Suprapubic skin (tissue), 4 donors: ENCODE data around the gene RHBDL3. TPM values are rescaled to one million over a fixed set of nuclear protein-coding genes. Genes with fewer than 3 reads are reported as not detected.

ENCODE experiments used
- DNase-seq, 2 donors: peaks; one replicate each; pipeline ENCODE4 v3.0.0-alpha.2; 2019; ENCODE audit warnings: low spot score in 2 of 2
- H3K27ac ChIP-seq: fragments of 200-600 bp; sonication (generic); one replicate; pipeline ENCODE4 v1.5.1; 2019
- H3K27me3 ChIP-seq: fragments of 200-600 bp; sonication (generic); one replicate; pipeline ENCODE4 v1.5.1; 2019
- H3K36me3 ChIP-seq: fragments of 200-600 bp; sonication (generic); one replicate; pipeline ENCODE4 v1.5.1; 2019
- H3K4me1 ChIP-seq: fragments of 200-600 bp; sonication (generic); one replicate; pipeline ENCODE4 v1.5.1; 2019
- H3K4me3 ChIP-seq: fragments of 200-600 bp; sonication (generic); one replicate; pipeline ENCODE4 v1.5.1; 2019; ENCODE audit warnings: mild to moderate bottlenecking
- H3K9me3 ChIP-seq: fragments of 200-600 bp; sonication (generic); one replicate; pipeline ENCODE4 v1.5.1; 2019
- CTCF ChIP-seq, 2 donors: fragments of 200-600 bp in 1 of 2; fragments of 450-650 bp in 1 of 2; sonication (generic) in 1 of 2; IDR thresholded peaks; one replicate each; pipeline ENCODE4 v1.5.1; 2016 to 2019; ENCODE audit warnings: antibody characterized with exemption in 2 of 2, mild to moderate bottlenecking in 1 of 2, moderate library complexity in 1 of 2
- EP300 ChIP-seq: sonication (generic); formaldehyde crosslinking; IDR thresholded peaks from one replicate; pipeline ENCODE4 v1.6.1; 2017; ENCODE audit warnings: antibody characterized with exemption
- POLR2A ChIP-seq, 2 donors: fragments of 450-650 bp; IDR thresholded peaks; one replicate each; pipeline ENCODE4 v1.6.1; 2017; ENCODE audit warnings: antibody characterized with exemption in 2 of 2, mild to moderate bottlenecking in 2 of 2, moderate library complexity in 2 of 2
- POLR2AphosphoS5 ChIP-seq, 3 donors: sonication (generic); formaldehyde crosslinking; IDR thresholded peaks; one replicate each; pipeline ENCODE4 v1.6.1; 2017; ENCODE audit warnings: antibody characterized with exemption in 3 of 3
- WGBS: methylation state at CpG from one replicate; pipeline ENCODE4 v1.1.5; 2018; 5-methylcytosine and 5-hydroxymethylcytosine counted together
- total RNA-seq, 4 donors: library from RNA; depleted of rRNA; stranded (reverse); fragments of >200 nt; gene quantifications; one replicate each; pipeline ENCODE4 v1.1.0, GENCODE V29; 2016

RHBDL3 gene
- total RNA-seq, 4 donors from 2014 or later = 0.31 to 1.7 (median 0.34) TPM; not detected in 1

- Histone ChIP-seq H3K4me3 (no peak overlapping the region), H3K27me3 (no peaks in the 10 kb centered on the region), H3K27ac (no peak overlapping the region), H3K36me3 (no peaks in the 10 kb centered on the region), H3K9me3 (no peaks in the 10 kb centered on the region), H3K4me1 (no peaks in the 10 kb centered on the region)
- WGBS = 52% methylated on average over 13 of the region's 13 CpGs
- DNase-seq = no peak
- no peak for TF ChIP-seq CTCF (IDR thresholded peaks at IDR 0.05)
These were observed 33.3 kb downstream of the RHBDL3 start for GRCh38 chr17:32298721-32299579.

GRCh38 chr17:32299580-32300164 lies 34.0 kb downstream of the RHBDL3 start:
- WGBS = 92% methylated on average over 4 of the region's 7 CpGs
- H3K4me1 ChIP-seq = no peaks in the 10 kb centered on the region
- no peak for DNase-seq
- no peak overlapping the region for H3K27ac ChIP-seq
- TF ChIP-seq POLR2A (IDR thresholded peaks at IDR 0.05) (no peak), POLR2AphosphoS5 (IDR thresholded peaks at IDR 0.05) (no peak), EP300 (no peak), CTCF (IDR thresholded peaks at IDR 0.05) (no peak)
- no peaks in the 10 kb centered on the region for H3K36me3 ChIP-seq
- H3K27me3 ChIP-seq = no peaks in the 10 kb centered on the region
- H3K9me3 ChIP-seq = no peaks in the 10 kb centered on the region
- H3K4me3 ChIP-seq = no peak overlapping the region

GRCh38 chr17:32302037-32302436 lies 36.4 kb downstream of the RHBDL3 start:
- no peaks in the 10 kb centered on the region for H3K4me1 ChIP-seq
- H3K27me3 ChIP-seq = no peaks in the 10 kb centered on the region
- H3K4me3 ChIP-seq = no peak overlapping the region
- DNase-seq = no peak
- TF ChIP-seq EP300 (no peak), CTCF (IDR thresholded peaks at IDR 0.05) (no peak), POLR2AphosphoS5 (IDR thresholded peaks at IDR 0.05) (no peak), POLR2A (IDR thresholded peaks at IDR 0.05) (no peak)
- 89% methylated on average over 4 of the region's 4 CpGs for WGBS
- H3K9me3 ChIP-seq = no peaks in the 10 kb centered on the region
- no peak overlapping the region for H3K27ac ChIP-seq
- no peaks in the 10 kb centered on the region for H3K36me3 ChIP-seq

- Histone ChIP-seq H3K27ac (no peak overlapping the region), H3K4me1 (no peaks in the 10 kb centered on the region), H3K27me3 (no peaks in the 10 kb centered on the region), H3K36me3 (no peaks in the 10 kb centered on the region), H3K4me3 (no peak overlapping the region), H3K9me3 (no peaks in the 10 kb centered on the region)
- TF ChIP-seq POLR2AphosphoS5 (IDR thresholded peaks at IDR 0.05) = no peak
- no peak for TF ChIP-seq EP300
- WGBS = 72% methylated on average over 4 of the region's 10 CpGs
- DNase-seq = no peak
These were observed 37.4 kb downstream of the RHBDL3 start for GRCh38 chr17:32302860-32303649.

- H3K4me3 ChIP-seq = no peak overlapping the region
- H3K4me1 ChIP-seq = no peaks in the 10 kb centered on the region
- H3K9me3 ChIP-seq = no peaks in the 10 kb centered on the region
- no peaks in the 10 kb centered on the region for H3K27me3 ChIP-seq
- TF ChIP-seq EP300 (no peak), POLR2AphosphoS5 (IDR thresholded peaks at IDR 0.05) (no peak), POLR2A (IDR thresholded peaks at IDR 0.05) (no peak), CTCF (IDR thresholded peaks at IDR 0.05) (no peak)
- H3K36me3 ChIP-seq = no peaks in the 10 kb centered on the region
- 58% methylated on average over 2 of the region's 2 CpGs for WGBS
- no peak overlapping the region for H3K27ac ChIP-seq
- no peak for DNase-seq
These were observed 38.2 kb downstream of the RHBDL3 start for GRCh38 chr17:32303781-32304288.
